Smooth muscle cell (in vitro differentiated cells): ENCODE measurements around the gene VMO1. TPM values are rescaled to one million over a fixed set of nuclear protein-coding genes. Genes with fewer than 3 reads are reported as not detected.

Experiments
- DNase-seq: peaks from one replicate; lab custom pipeline; 2025; ENCODE audit not compliant: unreplicated experiment; lab: John Stamatoyannopoulos, UW
- H2AFZ ChIP-seq: fragments of 200-600 bp; sonication (generic); 2 replicates; pipeline ENCODE4 v1.6.0; 2016; ENCODE audit warnings: antibody characterized with exemption, low read depth, mild to moderate bottlenecking
- H3F3A ChIP-seq: fragments of 200-600 bp; sonication (generic); 2 replicates; pipeline ENCODE4 v1.6.0; 2017; ENCODE audit warnings: antibody characterized with exemption, low read depth
- H3K27ac ChIP-seq: fragments of 200-600 bp; sonication (generic); 2 replicates; pipeline ENCODE4 v1.5.1; 2016; ENCODE audit warnings: low read depth, mild to moderate bottlenecking
- H3K27me3 ChIP-seq: fragments of 200-600 bp; sonication (generic); 2 replicates; pipeline ENCODE4 v1.6.1; 2016; ENCODE audit warnings: low read depth, mild to moderate bottlenecking
- H3K36me3 ChIP-seq: fragments of 200-600 bp; sonication (generic); 2 replicates; pipeline ENCODE4 v1.5.1; 2016; ENCODE audit warnings: low read depth
- H3K4me1 ChIP-seq: fragments of 200-600 bp; sonication (generic); 2 replicates; pipeline ENCODE4 v1.5.1; 2016; ENCODE audit warnings: low read depth
- H3K4me2 ChIP-seq: fragments of 200-600 bp; sonication (generic); 2 replicates; pipeline ENCODE4 v1.6.0; 2016; ENCODE audit warnings: mild to moderate bottlenecking
- H3K4me3 ChIP-seq: fragments of 200-600 bp; sonication (generic); 2 replicates; pipeline ENCODE4 v1.5.1; 2016; ENCODE audit warnings: mild to moderate bottlenecking
- H3K79me2 ChIP-seq: fragments of 200-600 bp; sonication (generic); 2 replicates; pipeline ENCODE4 v1.6.0; 2016; ENCODE audit warnings: low read depth, mild to moderate bottlenecking
- H3K9ac ChIP-seq: fragments of 200-600 bp; sonication (generic); 2 replicates; pipeline ENCODE4 v1.6.0; 2016; ENCODE audit warnings: low read depth
- H3K9me3 ChIP-seq: fragments of 200-600 bp; sonication (generic); replicated peaks from 2 replicates; pipeline ENCODE4 v1.5.1; 2016; ENCODE audit warnings: low read depth
- H4K20me1 ChIP-seq: fragments of 200-600 bp; sonication (generic); 2 replicates; pipeline ENCODE4 v1.6.0; 2016; ENCODE audit warnings: low read depth
- CTCF ChIP-seq: fragments of 200-600 bp; sonication (generic); IDR thresholded peaks from 2 replicates; pipeline ENCODE4 v1.5.1; 2017; ENCODE audit warnings: borderline replicate concordance, mild to moderate bottlenecking, antibody characterized with exemption; ENCODE audit not compliant: insufficient read depth, poor library complexity, severe bottlenecking
- WGBS: methylation state at CpG from one replicate; pipeline ENCODE4 v1.1.7; 2016; ENCODE audit warnings: low lambda C conversion rate; 5-methylcytosine and 5-hydroxymethylcytosine counted together
- polyA plus RNA-seq: library from polyadenylated mRNA; unstranded; fragments of >200 nt; fragmentation: Nextera tagmentation; extraction: Ambion mirVana; gene quantifications from 2 replicates; pipeline ENCODE4 v1.2.1, GENCODE V29; 2016
- total RNA-seq: library from RNA; depleted of rRNA; stranded (reverse); fragments of >200 nt; gene quantifications from 2 replicates; pipeline ENCODE4 v1.2.3, GENCODE V29; 2014

VMO1 gene
- total and polyA plus RNA-seq, 2 experiments from 2014 or later = 0.94 TPM; not detected in 1

GRCh38 chr17:4764595-4764994, 21.6 kb downstream of the VMO1 start:
- no peak for DNase-seq
- no peak overlapping the region for H3K9ac ChIP-seq
- no peak overlapping the region for H3K27ac ChIP-seq
- H3K4me2 ChIP-seq = no peak overlapping the region
- WGBS = 86% methylated on average over 3 of the region's 3 CpGs
- no peak overlapping the region for H2AFZ ChIP-seq
- no peaks in the 10 kb centered on the region for H3K79me2 ChIP-seq
- H3K4me3 ChIP-seq = no peak overlapping the region
- no peaks in the 10 kb centered on the region for H3F3A ChIP-seq
- H4K20me1 ChIP-seq = no peaks in the 10 kb centered on the region
- no peaks in the 10 kb centered on the region for H3K36me3 ChIP-seq
- H3K9me3 ChIP-seq = no peaks in the 10 kb centered on the region
- H3K4me1 ChIP-seq = no peaks in the 10 kb centered on the region
- no peak for TF ChIP-seq CTCF
- H3K27me3 ChIP-seq = no peaks in the 10 kb centered on the region

- Histone ChIP-seq H2AFZ (no peak overlapping the region), H3K27me3 (peaks cover 26% of the 10 kb centered on the region), H3K4me2 (no peak overlapping the region), H3K79me2 (no peaks in the 10 kb centered on the region), H4K20me1 (no peaks in the 10 kb centered on the region), H3K27ac (no peak overlapping the region), H3K4me1 (no peaks in the 10 kb centered on the region), H3K4me3 (no peak overlapping the region), H3K9me3 (no peaks in the 10 kb centered on the region), H3F3A (no peaks in the 10 kb centered on the region), H3K9ac (no peak overlapping the region), H3K36me3 (no peaks in the 10 kb centered on the region)
- TF ChIP-seq CTCF = no peak
- whole genome bisulfite sequencing = 93% methylated on average over 10 of the region's 10 CpGs
- DNase-seq = no peak
Measured at GRCh38 chr17:4759776-4760236, 26.4 kb downstream of the VMO1 start.

- Histone ChIP-seq H3F3A (no peaks in the 10 kb centered on the region), H3K4me1 (no peaks in the 10 kb centered on the region), H3K9ac (no peak overlapping the region), H3K27me3 (peaks cover 49% of the 10 kb centered on the region), H3K36me3 (no peaks in the 10 kb centered on the region), H3K9me3 (no peaks in the 10 kb centered on the region), H3K4me3 (no peak overlapping the region), H2AFZ (no peak overlapping the region), H3K4me2 (no peak overlapping the region), H4K20me1 (no peaks in the 10 kb centered on the region), H3K79me2 (no peaks in the 10 kb centered on the region), H3K27ac (no peak overlapping the region)
- no peak for DNase-seq
- no peak for TF ChIP-seq CTCF
- WGBS = 97% methylated on average over 1 of the region's 1 CpG
Measured at GRCh38 chr17:4753392-4753791, 32.8 kb downstream of the VMO1 start.

- no peak for TF ChIP-seq CTCF
- no peak overlapping the region for H3K4me2 ChIP-seq
- 85% methylated on average over 5 of the region's 5 CpGs for WGBS
Measured at GRCh38 chr17:4751932-4752331, 34.2 kb downstream of the VMO1 start.

More at GRCh38 chr17:4751932-4752331, 34.2 kb downstream of the VMO1 start:
- no peaks in the 10 kb centered on the region for H4K20me1 ChIP-seq
- H3K9me3 ChIP-seq = no peaks in the 10 kb centered on the region
- DNase-seq = no peak
- no peak overlapping the region for H2AFZ ChIP-seq
- no peak overlapping the region for H3K4me3 ChIP-seq
- no peaks in the 10 kb centered on the region for H3K36me3 ChIP-seq
- no peaks in the 10 kb centered on the region for H3K4me1 ChIP-seq
- no peaks in the 10 kb centered on the region for H3F3A ChIP-seq
- no peaks in the 10 kb centered on the region for H3K79me2 ChIP-seq
- peaks cover 43% of the 10 kb centered on the region for H3K27me3 ChIP-seq
- H3K27ac ChIP-seq = no peak overlapping the region
- no peak overlapping the region for H3K9ac ChIP-seq
